Choroid plexus epithelial cell (primary cell): ENCODE measurements around the gene CDKN2AIP.
"Not testable (repeated sequence)": the region's sequence is repeated elsewhere in the genome, so short reads cannot be mapped to it uniquely, and the experiment has no call there.

Experiments used
- DNase-seq: peaks from one replicate; pipeline ENCODE4 v3.0.0-alpha.2; 2010; ENCODE audit warnings: low read depth
- H3K4me3 ChIP-seq: 2 replicates; pipeline ENCODE4 v1.5.1; 2011; ENCODE audit warnings: low read depth, mild to moderate bottlenecking, control low read depth, low read length, moderate library complexity
- TF ChIP-seq, protein P1 (sequence below): conservative IDR thresholded peaks from 2 replicates; pipeline ENCODE4 v1.5.1; 2011; ENCODE audit warnings: low read depth, mild to moderate bottlenecking, control low read depth, inconsistent platforms, low read length, moderate library complexity

The CDKN2AIP gene

DNA sequence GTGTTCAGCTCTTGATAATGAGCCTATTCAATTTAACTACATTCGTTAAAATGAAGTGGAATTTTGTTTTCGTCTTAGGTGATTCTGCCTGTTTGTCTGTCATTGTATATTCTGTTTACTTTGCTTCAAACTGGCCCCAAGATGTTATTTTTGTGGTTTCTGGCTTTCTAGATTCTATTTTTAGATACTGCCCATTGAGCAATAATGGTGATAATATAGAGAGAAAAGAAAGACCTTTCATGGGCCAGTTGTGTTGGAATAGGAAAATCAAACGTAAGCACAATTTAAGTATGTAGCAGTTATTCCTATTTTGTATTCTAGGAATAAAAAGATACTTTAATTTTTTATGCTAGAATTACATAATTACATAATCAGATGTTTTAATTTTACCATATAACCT is 4.0 kb downstream of the CDKN2AIP start:
- TF ChIP-seq, protein P1, sequence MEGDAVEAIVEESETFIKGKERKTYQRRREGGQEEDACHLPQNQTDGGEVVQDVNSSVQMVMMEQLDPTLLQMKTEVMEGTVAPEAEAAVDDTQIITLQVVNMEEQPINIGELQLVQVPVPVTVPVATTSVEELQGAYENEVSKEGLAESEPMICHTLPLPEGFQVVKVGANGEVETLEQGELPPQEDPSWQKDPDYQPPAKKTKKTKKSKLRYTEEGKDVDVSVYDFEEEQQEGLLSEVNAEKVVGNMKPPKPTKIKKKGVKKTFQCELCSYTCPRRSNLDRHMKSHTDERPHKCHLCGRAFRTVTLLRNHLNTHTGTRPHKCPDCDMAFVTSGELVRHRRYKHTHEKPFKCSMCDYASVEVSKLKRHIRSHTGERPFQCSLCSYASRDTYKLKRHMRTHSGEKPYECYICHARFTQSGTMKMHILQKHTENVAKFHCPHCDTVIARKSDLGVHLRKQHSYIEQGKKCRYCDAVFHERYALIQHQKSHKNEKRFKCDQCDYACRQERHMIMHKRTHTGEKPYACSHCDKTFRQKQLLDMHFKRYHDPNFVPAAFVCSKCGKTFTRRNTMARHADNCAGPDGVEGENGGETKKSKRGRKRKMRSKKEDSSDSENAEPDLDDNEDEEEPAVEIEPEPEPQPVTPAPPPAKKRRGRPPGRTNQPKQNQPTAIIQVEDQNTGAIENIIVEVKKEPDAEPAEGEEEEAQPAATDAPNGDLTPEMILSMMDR: no peak
- peak; percentile 49 for DNase-seq
- no peak overlapping the region for H3K4me3 ChIP-seq

DNA sequence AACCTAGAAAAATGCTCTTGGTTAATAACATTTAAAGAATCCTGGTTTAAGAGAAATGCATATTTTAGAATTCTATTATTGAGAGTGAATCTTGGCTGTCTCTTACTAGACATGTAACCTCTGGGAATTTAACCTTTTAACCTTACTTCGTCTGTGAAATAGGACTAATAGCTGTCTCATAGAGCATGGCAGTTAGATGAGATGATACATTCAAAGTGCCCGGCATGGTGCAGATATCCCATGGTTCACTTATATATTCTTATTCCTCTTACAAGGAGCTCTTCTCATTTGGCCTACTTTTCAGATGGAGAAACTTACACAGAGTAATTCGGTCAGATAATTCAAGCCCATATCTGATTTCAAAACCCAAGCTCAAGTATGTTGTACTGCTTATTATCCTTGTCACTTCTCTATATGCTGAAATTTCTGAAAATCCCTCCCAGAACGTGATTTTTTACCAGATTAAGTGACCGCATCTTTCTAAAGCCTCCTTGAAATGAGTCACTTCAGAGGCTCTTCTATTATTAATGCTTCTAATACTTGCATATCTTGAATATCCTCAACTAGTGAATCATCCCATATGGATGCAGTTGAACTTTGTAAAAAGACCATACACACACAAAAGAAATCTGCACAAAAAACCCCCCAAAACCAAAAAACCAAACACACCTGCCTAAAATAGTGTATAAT is 4.9 kb downstream of the CDKN2AIP start:
- no peak overlapping the region for H3K4me3 ChIP-seq
- DNase-seq: peak; percentile 77
- TF ChIP-seq, protein P1: no peak

DNA sequence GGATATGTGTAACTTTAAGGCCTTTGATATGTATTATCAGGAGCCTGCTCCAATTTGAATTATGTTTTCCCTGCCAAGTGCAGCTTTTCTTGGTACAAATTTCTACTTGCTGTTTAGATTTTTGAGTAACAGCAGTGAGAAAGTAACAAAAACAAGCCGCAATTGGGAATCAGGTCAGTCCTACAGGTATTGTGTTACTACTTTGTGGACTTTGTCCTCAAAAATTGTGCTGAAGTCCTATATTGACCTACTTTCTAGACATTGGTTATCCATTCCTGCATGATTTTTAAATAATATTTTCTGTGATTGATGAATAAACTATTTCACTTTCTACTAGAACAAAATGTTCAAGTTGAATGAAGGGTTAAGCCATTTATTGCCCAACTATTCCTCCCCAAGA is 5.7 kb downstream of the CDKN2AIP start:
- no peak for DNase-seq
- TF ChIP-seq, protein P1: no peak

DNA sequence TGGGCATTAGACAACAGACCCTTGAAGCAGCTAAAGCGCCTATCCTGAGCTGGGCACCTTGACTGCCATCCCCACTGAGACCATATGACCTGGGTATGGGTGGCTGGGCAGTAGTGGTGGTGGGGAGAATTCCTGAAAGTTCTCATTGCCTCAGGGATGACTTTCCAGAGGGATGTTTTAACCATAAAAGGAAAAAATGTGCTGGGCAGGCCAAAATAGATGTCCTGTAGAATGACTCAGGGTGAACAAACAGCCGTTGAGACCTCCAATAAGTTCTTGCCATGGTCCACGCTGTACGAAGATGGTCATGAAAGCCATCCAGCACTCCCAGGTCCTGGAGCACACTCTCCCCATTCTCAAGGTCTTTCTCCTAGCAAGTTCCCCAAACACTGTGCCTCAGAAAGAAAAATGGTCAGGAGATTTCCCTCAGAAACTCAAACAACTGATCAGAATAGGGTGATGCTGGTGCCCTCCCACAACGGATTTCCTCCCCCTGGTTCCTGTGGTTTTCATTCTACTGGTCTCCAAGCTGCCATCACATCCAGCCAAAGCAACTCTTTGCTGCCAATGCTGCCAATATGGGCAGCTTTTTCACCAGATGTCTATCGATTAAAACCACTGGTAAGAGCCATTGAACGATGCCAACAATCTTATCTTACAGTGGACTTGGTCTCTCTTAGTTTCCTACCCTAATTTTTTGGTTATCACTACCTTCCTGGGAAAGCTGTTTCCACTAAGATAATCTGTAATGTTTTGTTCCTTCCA is 11.2 kb downstream of the CDKN2AIP start:
- TF ChIP-seq, protein P1: no peak
- DNase-seq: no peak
- H3K4me3 ChIP-seq: no peak overlapping the region

More for the DNA sequence above, 5.7 kb downstream of the CDKN2AIP start:
- no peak overlapping the region for H3K4me3 ChIP-seq

DNA sequence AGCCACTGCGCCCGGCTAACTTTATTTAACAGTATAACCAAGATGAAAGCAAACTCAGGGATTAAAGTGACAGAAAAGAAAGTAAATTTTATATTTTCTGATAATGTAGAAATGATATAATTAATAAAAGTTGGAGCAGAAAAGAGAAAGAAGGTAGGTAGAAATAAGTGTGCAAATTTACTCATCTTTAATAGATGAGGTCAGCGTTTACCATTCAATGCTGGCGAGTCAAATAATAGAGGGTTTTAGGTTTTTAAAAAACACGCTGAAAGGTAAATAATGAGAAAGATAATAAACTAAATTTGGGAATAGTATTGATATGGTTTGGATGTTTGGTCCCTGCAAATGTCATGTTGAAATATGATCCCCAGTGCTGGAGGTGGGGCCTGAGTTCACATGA is 13.6 kb downstream of the CDKN2AIP start:
- DNase-seq: no peak
- TF ChIP-seq, protein P1: no peak
- no peak overlapping the region for H3K4me3 ChIP-seq

DNA sequence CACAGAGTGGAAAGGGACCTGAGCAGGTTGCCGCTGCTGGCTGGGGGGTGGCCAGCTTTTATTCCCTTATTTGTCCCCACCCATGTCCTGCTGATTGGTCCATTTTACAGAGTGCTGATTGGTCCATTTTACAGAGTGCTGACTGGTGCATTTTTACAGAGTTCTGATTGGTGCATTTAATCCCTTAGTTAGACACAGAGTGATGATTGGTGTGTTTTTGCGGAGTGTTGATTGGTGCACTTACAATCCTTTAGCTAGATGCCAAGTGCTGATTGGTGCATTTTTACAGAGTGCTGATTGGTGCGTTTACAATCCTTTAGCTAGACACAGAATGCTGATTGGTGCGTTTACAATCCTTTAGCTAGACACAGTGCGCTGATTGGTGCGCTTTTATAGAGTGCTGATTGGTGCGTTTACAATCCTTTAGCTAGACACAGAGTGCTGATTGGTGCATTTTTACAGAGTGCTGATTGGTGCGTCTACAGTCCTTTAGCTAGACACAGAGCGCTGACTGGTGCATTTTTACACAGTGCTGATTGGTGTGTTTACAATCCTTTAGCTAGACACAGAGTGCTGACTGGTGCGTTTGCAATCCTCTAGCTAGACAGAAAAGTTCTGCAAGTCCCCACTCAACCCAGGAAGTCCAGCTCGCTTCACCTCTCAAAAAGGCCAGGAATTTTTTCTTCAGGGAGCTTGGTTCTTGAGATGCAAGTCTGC is 19.6 kb downstream of the CDKN2AIP start:
- DNase-seq, H3K4me3 ChIP-seq: not testable (repeated sequence)

DNA sequence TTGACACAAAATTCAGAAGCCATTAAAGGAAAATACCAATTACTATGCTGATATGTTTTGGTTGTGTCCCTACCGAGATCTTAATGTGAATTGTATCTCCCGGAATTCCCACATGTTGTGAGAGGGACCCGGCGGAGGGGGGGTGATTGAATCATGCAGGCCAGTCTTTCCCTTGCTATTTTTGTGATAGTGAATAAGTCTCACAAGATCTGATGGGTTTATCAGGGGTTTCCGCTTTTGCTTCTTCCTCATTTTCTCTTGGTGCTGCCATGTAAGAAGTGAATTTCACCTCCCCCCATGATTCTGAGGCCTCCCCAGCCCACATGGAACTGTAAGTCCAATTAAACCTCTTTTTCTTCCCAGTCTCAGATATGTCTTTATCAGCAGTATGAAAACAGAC is 21.4 kb downstream of the CDKN2AIP start:
- peak; percentile 45 for DNase-seq

More for the DNA sequence above, 21.4 kb downstream of the CDKN2AIP start:
- not testable (repeated sequence) for H3K4me3 ChIP-seq
